UCSD-AML1 (cell line): ENCODE data around the gene MTCH1.

ENCODE experiments used
- DNase-seq: peaks from one replicate; lab custom pipeline; 2025; ENCODE audit not compliant: unreplicated experiment; lab: John Stamatoyannopoulos, UW

The MTCH1 gene

GRCh38 chr6:36985808-36986703 is at the start of gene MTCH1:
MTCH1 (minus strand) TSS chr6:36986196; CDS start chr6:36986173, 23 bp downstream.
- DNase-seq, result peak; percentile 94

GRCh38 chr6:37033819-37034795 is 48.1 kb upstream of the MTCH1 start:
- DNase-seq, result no peak

GRCh38 chr6:37033255-37033654 is 47.3 kb upstream of the MTCH1 start:
- no peak for DNase-seq

- no peak for DNase-seq
These were observed 46.2 kb upstream of the MTCH1 start for GRCh38 chr6:37032239-37032638.

- no peak for DNase-seq
These were observed 44.6 kb upstream of the MTCH1 start for GRCh38 chr6:37030599-37030998.

GRCh38 chr6:37029249-37029971 is 43.4 kb upstream of the MTCH1 start:
- DNase-seq, result peak; percentile 81

- DNase-seq, result no peak
These were observed 41.9 kb upstream of the MTCH1 start for GRCh38 chr6:37027811-37028469.

- no peak for DNase-seq
These were observed 41.2 kb upstream of the MTCH1 start for GRCh38 chr6:37027036-37027720.

- DNase-seq, result peak; percentile 31
These were observed 39.8 kb upstream of the MTCH1 start for GRCh38 chr6:37025621-37026466.

- DNase-seq, result no peak
These were observed 38.8 kb upstream of the MTCH1 start for GRCh38 chr6:37024656-37025337.

GRCh38 chr6:37022135-37022863 is 36.3 kb upstream of the MTCH1 start:
- DNase-seq, result no peak

- DNase-seq, result peak; percentile 62
These were observed 35.5 kb upstream of the MTCH1 start for GRCh38 chr6:37021356-37022129.

GRCh38 chr6:37020812-37021211 is 34.8 kb upstream of the MTCH1 start:
- no peak for DNase-seq

- DNase-seq, result no peak
These were observed 34.4 kb upstream of the MTCH1 start for GRCh38 chr6:37020381-37020780.

GRCh38 chr6:37019065-37019450 is 33.1 kb upstream of the MTCH1 start:
- DNase-seq, result no peak

- peak; percentile 85 for DNase-seq
These were observed 32.4 kb upstream of the MTCH1 start for GRCh38 chr6:37018198-37019064.
